Ishikawa (cell line): Measurements from ENCODE around the gene ABCB11.

Experiments
- CEBPB ChIP-seq: IDR thresholded peaks from 2 replicates; pipeline ENCODE4 v1.6.1; 2012
- CREB1 ChIP-seq: IDR thresholded peaks from 2 replicates; pipeline ENCODE4 v1.6.1; 2012; ENCODE audit warnings: low read depth
- EGR1 ChIP-seq: IDR thresholded peaks from 2 replicates; pipeline ENCODE4 v1.6.1; 2012
- EP300 ChIP-seq: IDR thresholded peaks from 2 replicates; pipeline ENCODE4 v1.6.1; 2012; ENCODE audit warnings: borderline replicate concordance
- FOXM1 ChIP-seq: IDR thresholded peaks from 2 replicates; pipeline ENCODE4 v1.6.1; 2012; ENCODE audit warnings: low read depth, borderline replicate concordance
- MAX ChIP-seq: IDR thresholded peaks from 2 replicates; pipeline ENCODE4 v1.6.1; 2012
- NFIC ChIP-seq: IDR thresholded peaks from 2 replicates; pipeline ENCODE4 v1.6.1; 2012
- RAD21 ChIP-seq: IDR thresholded peaks from 2 replicates; pipeline ENCODE4 v1.6.1; 2012; ENCODE audit warnings: low read depth
- REST ChIP-seq: IDR thresholded peaks from 2 replicates; pipeline ENCODE4 v1.6.1; 2012; ENCODE audit warnings: low read depth, mild to moderate bottlenecking
- TAF1 ChIP-seq: IDR thresholded peaks from 2 replicates; pipeline ENCODE4 v1.6.1; 2012; ENCODE audit warnings: low read depth, mild to moderate bottlenecking
- TCF12 ChIP-seq: IDR thresholded peaks from 2 replicates; pipeline ENCODE4 v1.6.1; 2012; ENCODE audit warnings: low read depth
- TEAD4 ChIP-seq: IDR thresholded peaks from 2 replicates; pipeline ENCODE4 v1.6.1; 2012
- USF1 ChIP-seq: IDR thresholded peaks from 2 replicates; pipeline ENCODE4 v1.6.1; 2012
- YY1 ChIP-seq: IDR thresholded peaks from 2 replicates; pipeline ENCODE4 v1.6.1; 2012; ENCODE audit warnings: low read depth
- ZBTB7A ChIP-seq: IDR thresholded peaks from 2 replicates; pipeline ENCODE4 v1.6.1; 2012; ENCODE audit warnings: low read depth

Gene ABCB11

GRCh38 chr2:168916331-168916675 lies 114.8 kb downstream of the ABCB11 start:
- TF ChIP-seq REST (no peak), TAF1 (no peak)

- TF ChIP-seq EP300 (no peak), MAX (no peak), ZBTB7A (no peak), REST (no peak), TCF12 (no peak), RAD21 (no peak), USF1 (no peak), TAF1 (no peak), NFIC (no peak), TEAD4 (no peak), YY1 (no peak), CREB1 (no peak), CEBPB (no peak), FOXM1 (no peak), EGR1 (no peak)
Observed at GRCh38 chr2:168915441-168916330, 115.4 kb downstream of the ABCB11 start.

GRCh38 chr2:168913495-168913894 lies 117.6 kb downstream of the ABCB11 start:
- TF ChIP-seq TEAD4 = no peak
- TF ChIP-seq REST = no peak
- TF ChIP-seq YY1 = no peak
- TF ChIP-seq NFIC = no peak
- no peak for TF ChIP-seq TAF1
- TF ChIP-seq CREB1 = no peak
- TF ChIP-seq MAX = no peak
- TF ChIP-seq CEBPB = no peak
- TF ChIP-seq TCF12 = no peak
- no peak for TF ChIP-seq RAD21
- TF ChIP-seq ZBTB7A = no peak
- TF ChIP-seq FOXM1 = no peak
- no peak for TF ChIP-seq EP300
- TF ChIP-seq EGR1 = no peak
- no peak for TF ChIP-seq USF1

GRCh38 chr2:168912901-168913369 lies 118.2 kb downstream of the ABCB11 start:
- TF ChIP-seq CREB1 = no peak

- TF ChIP-seq CREB1 = no peak
- no peak for TF ChIP-seq ZBTB7A
- TF ChIP-seq USF1 = no peak
- TF ChIP-seq EGR1 = no peak
- no peak for TF ChIP-seq NFIC
- TF ChIP-seq TEAD4 = no peak
- no peak for TF ChIP-seq FOXM1
- no peak for TF ChIP-seq TCF12
- no peak for TF ChIP-seq RAD21
- TF ChIP-seq MAX = no peak
- TF ChIP-seq EP300 = no peak
- TF ChIP-seq YY1 = no peak
- no peak for TF ChIP-seq CEBPB
- TF ChIP-seq REST = no peak
Observed at GRCh38 chr2:168912466-168912865, 118.7 kb downstream of the ABCB11 start.
